IMR-90 (cell line): Measurements from ENCODE around the gene DCP2. TPM values are rescaled to one million over a fixed set of nuclear protein-coding genes. Genes with fewer than 3 reads are reported as not detected.

Source experiments
- ATAC-seq: fragments of 200-7000 bp; cut with Tn5 transposase; 2 replicates; pipeline ENCODE4 v1.9.1; 2020; ENCODE audit warnings: low read depth, mild to moderate bottlenecking, moderate library complexity
- BruUV-seq: library from RNA; stranded (reverse); fragments of 400-500 nt; replicated peaks from 2 replicates; lab custom pipeline; 2021; lab: Mats Ljungman, UMichigan
- CTCF ChIA-PET: fragments of 300-600 bp; formaldehyde crosslinking; extraction: SDS; loops from one replicate; lab custom pipeline; 2021; ENCODE audit warnings: antibody characterized with exemption; lab: Yijun Ruan, JAX
- POLR2A ChIA-PET: fragments of 300-600 bp; sonication (Branson Sonifier 250); formaldehyde crosslinking; loops from one replicate; lab custom pipeline; 2022; ENCODE audit warnings: antibody characterized with exemption; ENCODE audit not compliant: unreplicated experiment; lab: Charles Lee
- DNase-seq: peaks from one replicate; pipeline ENCODE4 v3.0.0; 2013
- H2AFZ ChIP-seq: replicated peaks from 2 replicates; pipeline ENCODE3; 2013; ENCODE audit warnings: low read length, mild to moderate bottlenecking; ENCODE audit not compliant: poor library complexity
- H2AK5ac ChIP-seq: 2 replicates; pipeline ENCODE4 v1.6.1; 2013; ENCODE audit warnings: low read depth, low read length, inconsistent platforms
- H2AK9ac ChIP-seq: replicated peaks from 2 replicates; pipeline ENCODE3; 2013; ENCODE audit warnings: mild to moderate bottlenecking, low read depth, low read length, moderate library complexity; ENCODE audit not compliant: poor library complexity
- H2BK120ac ChIP-seq: 2 replicates; pipeline ENCODE4 v1.6.1; 2013; ENCODE audit warnings: low read depth, low read length, inconsistent platforms
- H2BK15ac ChIP-seq: 3 replicates; pipeline ENCODE4 v1.6.1; 2013; ENCODE audit warnings: low read depth, low read length, inconsistent platforms
- H2BK20ac ChIP-seq: 2 replicates; pipeline ENCODE4 v1.6.1; 2013; ENCODE audit warnings: low read depth, mild to moderate bottlenecking, inconsistent platforms, low read length, moderate library complexity
- H2BK5ac ChIP-seq: 2 replicates; pipeline ENCODE4 v1.6.1; 2013; ENCODE audit warnings: mild to moderate bottlenecking, low read depth, low read length, inconsistent platforms; ENCODE audit not compliant: poor library complexity, severe bottlenecking
- H3K14ac ChIP-seq: replicated peaks from 2 replicates; pipeline ENCODE4 v1.6.1; 2013; ENCODE audit warnings: low read depth, low read length, inconsistent platforms
- H3K18ac ChIP-seq: 2 replicates; pipeline ENCODE4 v1.6.1; 2013; ENCODE audit warnings: low read depth, low read length, control low read depth
- H3K23ac ChIP-seq: 2 replicates; pipeline ENCODE4 v1.6.1; 2013; ENCODE audit warnings: low read depth, low read length, inconsistent platforms
- H3K27ac ChIP-seq: 2 replicates; pipeline ENCODE4 v1.5.1; 2013; ENCODE audit warnings: mild to moderate bottlenecking, control low read depth, low read length; ENCODE audit not compliant: insufficient read depth
- H3K27me3 ChIP-seq: 2 replicates; pipeline ENCODE4 v1.6.1; 2013; ENCODE audit warnings: low read length; ENCODE audit not compliant: control insufficient read depth, insufficient read depth
- H3K36me3 ChIP-seq: 2 replicates; pipeline ENCODE4 v1.6.1; 2013; ENCODE audit warnings: low read length, mixed read lengths; ENCODE audit not compliant: control insufficient read depth, insufficient read depth
- H3K4ac ChIP-seq: 2 replicates; pipeline ENCODE4 v1.6.1; 2013; ENCODE audit warnings: low read depth, low read length, inconsistent platforms
- H3K4me1 ChIP-seq: 2 replicates; pipeline ENCODE4 v1.6.1; 2013; ENCODE audit warnings: low read length, mixed read lengths; ENCODE audit not compliant: control insufficient read depth, insufficient read depth
- H3K4me2 ChIP-seq: 2 replicates; pipeline ENCODE4 v1.6.1; 2013; ENCODE audit warnings: low read depth, mild to moderate bottlenecking, control low read depth, low read length, moderate library complexity
- H3K4me3 ChIP-seq: 2 replicates; pipeline ENCODE4 v1.5.1; 2013; ENCODE audit warnings: low read depth, mild to moderate bottlenecking, control low read depth, low read length, moderate library complexity; ENCODE audit not compliant: insufficient read depth
- H3K56ac ChIP-seq: 2 replicates; pipeline ENCODE4 v1.6.1; 2013; ENCODE audit warnings: low read length, inconsistent platforms; ENCODE audit not compliant: insufficient read depth; ENCODE audit errors: extremely low read depth
- H3K79me1 ChIP-seq, 2 experiments: 2 replicates each; pipeline ENCODE4 v1.6.1; 2013; ENCODE audit warnings: low read length in 2 of 2, inconsistent platforms in 1 of 2, low read depth in 1 of 2
- H3K9ac ChIP-seq: 2 replicates; pipeline ENCODE4 v1.6.1; 2013; ENCODE audit warnings: low read depth, low read length, control low read depth
- H3K9me1 ChIP-seq: 2 replicates; pipeline ENCODE4 v1.6.1; 2013; ENCODE audit warnings: low read length, inconsistent platforms; ENCODE audit not compliant: insufficient read depth
- H3K9me3 ChIP-seq: 2 replicates; pipeline ENCODE4 v1.6.1; 2013; ENCODE audit warnings: low read length; ENCODE audit not compliant: control insufficient read depth, insufficient read depth
- H4K20me1 ChIP-seq: 2 replicates; pipeline ENCODE4 v1.6.1; 2013; ENCODE audit warnings: low read length, inconsistent platforms; ENCODE audit not compliant: insufficient read depth
- H4K5ac ChIP-seq: 2 replicates; pipeline ENCODE4 v1.6.1; 2013; ENCODE audit warnings: mild to moderate bottlenecking, low read depth, low read length, control low read depth
- H4K8ac ChIP-seq, 2 experiments: 2 replicates each; pipeline ENCODE4 v1.6.1; 2013; ENCODE audit warnings: low read depth in 2 of 2, low read length in 2 of 2, control low read depth in 1 of 2, inconsistent platforms in 1 of 2
- H4K91ac ChIP-seq: 2 replicates; pipeline ENCODE4 v1.6.1; 2013; ENCODE audit warnings: low read depth, low read length, inconsistent platforms; ENCODE audit not compliant: insufficient read depth
- CEBPB ChIP-seq: IDR thresholded peaks from 2 replicates; pipeline ENCODE4 v1.6.1; 2012; ENCODE audit warnings: low read depth, low read length, improper control_type of control experiment
- CHD1 ChIP-seq: IDR thresholded peaks from 2 replicates; pipeline ENCODE4 v1.6.1; 2012; ENCODE audit warnings: low read depth, low read length, improper control_type of control experiment
- WGBS, 2 experiments: methylation state at CpG; one replicate each; pipeline versions ENCODE4 v1.1.5 to v1.1.7; 2013; ENCODE audit warnings: missing lambda C conversion rate in 2 of 2; ENCODE audit not compliant: insufficient read length in 1 of 2; ENCODE audit errors: extremely low coverage in 2 of 2; 5-methylcytosine and 5-hydroxymethylcytosine counted together
- dilution Hi-C: fragments of 300-500 bp; cut with HindIII; formaldehyde crosslinking; loops from one replicate; pipeline ENCODE4 v1.14.3; 2018; ENCODE audit warnings: low sequenced_read_pairs; ENCODE audit not compliant: unreplicated experiment
- in situ Hi-C: fragments of 300-500 bp; cut with MboI; formaldehyde crosslinking; loops from 3 replicates; pipeline ENCODE4 v1.14.3; 2019; ENCODE audit warnings: low sequenced_read_pairs, inconsistent platforms, mixed read lengths
- intact Hi-C: fragments of 100-400 bp; cut with micrococcal nuclease; formaldehyde crosslinking; loops from 2 replicates; pipeline ENCODE4 v1.10.0; 2022
- polyA plus RNA-seq, 3 experiments: library from polyadenylated mRNA; depleted of rRNA; stranded (reverse); fragments of >200 nt; gene quantifications; 2 replicates each; pipeline ENCODE4 v1.2.3, GENCODE V29; 2012; ENCODE audit warnings: low replicate concordance in 1 of 3
- total RNA-seq: library from RNA; depleted of rRNA; stranded (reverse); fragments of >200 nt; gene quantifications from 2 replicates; pipeline ENCODE4 v1.2.3, GENCODE V29; 2012
- TF ChIP-seq, protein P1 (sequence below): fragments of 150-350 bp; IDR thresholded peaks from 2 replicates; pipeline ENCODE4 v1.6.1; 2016; ENCODE audit warnings: low read depth, mild to moderate bottlenecking, low read length, moderate library complexity, borderline replicate concordance

The DCP2 gene
- total and polyA plus RNA-seq, 2 of the 4 experiments (the other 2 are of a cell fraction), result 6.9 to 18.6 TPM

DNA sequence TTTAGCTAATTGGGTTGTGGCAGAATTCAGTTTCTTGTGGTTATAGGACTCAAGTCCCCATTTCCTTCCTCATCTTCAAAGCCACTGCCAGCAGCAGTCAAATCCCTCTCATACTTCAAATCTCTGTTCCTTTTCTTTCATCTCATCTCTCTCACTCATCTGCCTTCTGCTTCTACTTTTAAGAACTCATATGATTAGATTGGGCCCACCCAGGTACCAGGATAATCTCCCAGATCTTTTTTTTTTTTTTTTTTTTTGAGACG, 46.6 kb upstream of the DCP2 start:
- Histone ChIP-seq H3K36me3 (no peaks in the 10 kb centered on the region), H2BK15ac (no peak overlapping the region), H3K4ac (no peak overlapping the region), H3K27ac (no peak overlapping the region), H3K79me1 (no peaks in the 10 kb centered on the region; a peak in 1 of 4 replicates), H4K20me1 (no peaks in the 10 kb centered on the region), H2BK120ac (no peak overlapping the region), H3K9ac (no peak overlapping the region), H3K27me3 (no peaks in the 10 kb centered on the region), H4K8ac (no peak overlapping the region), H4K5ac (no peak overlapping the region), H3K18ac (no peak overlapping the region), H3K4me3 (no peak overlapping the region), H2AK9ac (no peak overlapping the region), H4K91ac (no peak overlapping the region), H2AK5ac (no peak overlapping the region), H3K23ac (no peak overlapping the region), H2BK20ac (no peak overlapping the region), H3K9me3 (no peaks in the 10 kb centered on the region), H2AFZ (no peak overlapping the region), H2BK5ac (no peak overlapping the region), H3K9me1 (peaks cover 2% of the 10 kb centered on the region; the same call in 1 of the 2 replicates), H3K4me2 (no peak overlapping the region), H3K56ac (no peak overlapping the region), H3K14ac (no peak overlapping the region), H3K4me1 (peaks cover 6% of the 10 kb centered on the region)
- intact Hi-C loops (no loop called here), in situ Hi-C loops (no loop called here), dilution Hi-C loops (no loop called here)
- DNase-seq (no peak), ATAC-seq (no peak)
- WGBS, 2 experiments, result no CpG with 5 or more reads among the region's 1 CpG
- POLR2A ChIA-PET, result no interaction called here
- CTCF ChIA-PET, result no interaction called here
- no TSS peak for BruUV-seq
- TF ChIP-seq, protein P1, sequence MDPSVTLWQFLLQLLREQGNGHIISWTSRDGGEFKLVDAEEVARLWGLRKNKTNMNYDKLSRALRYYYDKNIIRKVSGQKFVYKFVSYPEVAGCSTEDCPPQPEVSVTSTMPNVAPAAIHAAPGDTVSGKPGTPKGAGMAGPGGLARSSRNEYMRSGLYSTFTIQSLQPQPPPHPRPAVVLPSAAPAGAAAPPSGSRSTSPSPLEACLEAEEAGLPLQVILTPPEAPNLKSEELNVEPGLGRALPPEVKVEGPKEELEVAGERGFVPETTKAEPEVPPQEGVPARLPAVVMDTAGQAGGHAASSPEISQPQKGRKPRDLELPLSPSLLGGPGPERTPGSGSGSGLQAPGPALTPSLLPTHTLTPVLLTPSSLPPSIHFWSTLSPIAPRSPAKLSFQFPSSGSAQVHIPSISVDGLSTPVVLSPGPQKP, result no peak
- TF ChIP-seq CHD1, result no peak
- no peak for TF ChIP-seq CEBPB
